HCT116 (cell line): ENCODE data around the gene THAP2.

Experiments used
- CEBPB ChIP-seq: IDR thresholded peaks from 2 replicates; pipeline ENCODE4 v1.6.1; 2012; ENCODE audit warnings: low read depth
- EGR1 ChIP-seq: IDR thresholded peaks from 2 replicates; pipeline ENCODE4 v1.6.1; 2012; ENCODE audit warnings: low read depth
- EZH2 ChIP-seq: fragments of 200-600 bp; sonication (generic); IDR thresholded peaks from 2 replicates; pipeline ENCODE4 v1.6.1; 2017; ENCODE audit warnings: antibody characterized with exemption, mixed run types
- ZFX ChIP-seq: fragments of 450-650 bp; IDR thresholded peaks from 2 replicates; pipeline ENCODE4 v1.6.1; 2017
- TF ChIP-seq, protein P1 (sequence below), 3 experiments: fragments of 200-600 bp in 1 of 3; sonication (generic) in 1 of 3; IDR thresholded peaks in 2 of 3; conservative IDR thresholded peaks in 1 of 3; 2 replicates each; pipeline ENCODE4 v1.5.1; 2012 to 2017; ENCODE audit warnings: low read depth in 2 of 3, low read length in 2 of 3, antibody characterized with exemption in 1 of 3, borderline replicate concordance in 1 of 3, control low read depth in 1 of 3, mild to moderate bottlenecking in 1 of 3, mixed read lengths in 1 of 3, mixed run types in 1 of 3, moderate library complexity in 1 of 3; ENCODE audit not compliant: insufficient read depth in 1 of 3

DNA sequence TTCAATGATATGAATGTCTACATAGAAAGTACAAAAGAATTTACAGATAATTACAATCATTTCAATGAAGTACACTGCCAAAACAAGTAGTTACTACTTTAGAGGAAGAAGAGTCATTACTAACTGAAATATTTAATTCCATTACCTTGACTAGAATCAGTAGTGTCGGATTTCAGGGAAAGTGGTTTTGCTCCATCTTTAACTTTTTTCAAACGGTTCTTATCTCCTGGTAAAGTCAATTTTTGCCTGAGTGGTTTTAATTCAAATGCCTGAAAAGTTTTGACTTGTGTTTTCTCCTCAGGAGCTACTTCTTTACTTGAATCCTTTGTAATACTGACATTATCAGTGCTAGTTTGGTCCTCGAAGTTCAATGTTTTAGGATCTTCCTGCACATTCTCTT lies 7.4 kb upstream of the THAP2 start:
- TF ChIP-seq EGR1 (no peak), ZFX (no peak), CEBPB (no peak), EZH2 (no peak)
- TF ChIP-seq, protein P1, sequence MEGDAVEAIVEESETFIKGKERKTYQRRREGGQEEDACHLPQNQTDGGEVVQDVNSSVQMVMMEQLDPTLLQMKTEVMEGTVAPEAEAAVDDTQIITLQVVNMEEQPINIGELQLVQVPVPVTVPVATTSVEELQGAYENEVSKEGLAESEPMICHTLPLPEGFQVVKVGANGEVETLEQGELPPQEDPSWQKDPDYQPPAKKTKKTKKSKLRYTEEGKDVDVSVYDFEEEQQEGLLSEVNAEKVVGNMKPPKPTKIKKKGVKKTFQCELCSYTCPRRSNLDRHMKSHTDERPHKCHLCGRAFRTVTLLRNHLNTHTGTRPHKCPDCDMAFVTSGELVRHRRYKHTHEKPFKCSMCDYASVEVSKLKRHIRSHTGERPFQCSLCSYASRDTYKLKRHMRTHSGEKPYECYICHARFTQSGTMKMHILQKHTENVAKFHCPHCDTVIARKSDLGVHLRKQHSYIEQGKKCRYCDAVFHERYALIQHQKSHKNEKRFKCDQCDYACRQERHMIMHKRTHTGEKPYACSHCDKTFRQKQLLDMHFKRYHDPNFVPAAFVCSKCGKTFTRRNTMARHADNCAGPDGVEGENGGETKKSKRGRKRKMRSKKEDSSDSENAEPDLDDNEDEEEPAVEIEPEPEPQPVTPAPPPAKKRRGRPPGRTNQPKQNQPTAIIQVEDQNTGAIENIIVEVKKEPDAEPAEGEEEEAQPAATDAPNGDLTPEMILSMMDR (IDR thresholded peaks at IDR 0.05 in 2 of 3, conservative IDR thresholded peaks at IDR 0.05 in 1 of 3; ENCODE audit: borderline replicate concordance in 1 of 3, insufficient read depth in 1 of 3, low read depth in 2 of 3, low read length in 2 of 3), result no peak
